ENCODE data around the gene AGR3.
"Not testable (repeated sequence)": the region's sequence is repeated elsewhere in the genome, so short reads cannot be mapped to it uniquely, and the experiment has no call there.

Gene AGR3

DNA sequence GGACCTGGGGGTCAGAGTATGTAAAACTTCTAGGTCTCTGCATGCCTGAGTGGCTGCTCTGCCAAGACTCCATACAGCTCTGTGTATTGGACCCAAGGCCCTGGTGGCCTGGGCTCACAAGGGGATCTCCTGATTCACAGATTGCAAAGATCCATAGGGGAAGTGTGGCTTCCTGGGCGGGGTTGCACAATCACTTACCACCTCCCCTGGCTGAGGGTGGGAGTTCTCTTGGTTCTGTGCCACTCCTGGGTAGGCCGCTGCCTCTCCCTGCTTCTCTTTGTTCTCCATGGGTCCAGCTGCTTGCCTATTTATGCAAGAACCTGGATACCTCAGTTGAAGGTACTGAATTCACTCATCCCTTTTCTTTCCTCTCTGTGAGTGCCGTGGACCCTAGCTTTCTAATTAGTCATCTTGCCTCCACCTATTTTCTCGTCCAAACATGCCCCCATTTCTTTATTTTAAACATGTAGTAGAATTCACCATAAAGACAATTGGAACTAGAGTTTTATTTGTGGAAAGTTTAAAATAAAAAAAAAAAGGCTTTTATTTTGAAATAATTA, 18.5 kb upstream of the AGR3 start:
- no peak for DNase-seq (ENCODE audit: extremely low spot score, insufficient read length, low read depth)
- FAIRE-seq: no peak

DNA sequence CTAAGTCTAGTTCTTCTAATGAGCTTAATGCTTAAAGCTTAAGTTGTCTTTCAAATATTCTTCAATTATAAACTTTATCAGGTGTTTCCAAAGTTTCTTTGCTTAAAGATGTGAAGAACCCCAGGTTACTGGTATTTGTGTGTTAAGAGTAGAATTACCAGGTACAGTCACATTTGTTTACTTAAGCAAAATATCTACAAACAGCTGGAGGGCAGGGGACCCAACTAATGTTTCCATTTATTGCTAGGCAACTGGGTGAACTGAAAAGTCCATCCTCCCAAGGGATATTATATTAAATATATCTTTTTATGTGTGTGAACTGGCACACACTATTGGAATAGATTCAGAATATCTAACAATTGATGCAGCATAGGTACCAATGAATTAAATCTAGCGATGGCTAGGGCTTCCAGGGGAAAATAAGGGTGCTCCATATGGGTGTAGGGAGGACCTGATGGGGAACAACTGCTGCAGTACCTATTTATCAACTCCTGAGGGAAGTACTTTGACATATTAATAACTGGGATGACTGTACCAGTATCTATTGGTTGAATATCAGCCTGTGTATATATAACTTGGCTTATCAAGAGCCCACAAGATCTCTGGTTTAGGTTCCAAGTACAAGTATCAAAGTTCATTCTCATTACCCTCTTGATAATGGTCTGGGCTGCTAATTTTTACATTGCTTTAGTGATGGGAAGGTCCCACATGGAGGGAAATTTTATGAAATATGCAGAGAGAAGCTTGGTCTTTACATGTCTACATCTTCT, 10.3 kb upstream of the AGR3 start:
- no peak for FAIRE-seq
- no peak for DNase-seq (ENCODE audit: extremely low spot score, insufficient read length, low read depth)

DNA sequence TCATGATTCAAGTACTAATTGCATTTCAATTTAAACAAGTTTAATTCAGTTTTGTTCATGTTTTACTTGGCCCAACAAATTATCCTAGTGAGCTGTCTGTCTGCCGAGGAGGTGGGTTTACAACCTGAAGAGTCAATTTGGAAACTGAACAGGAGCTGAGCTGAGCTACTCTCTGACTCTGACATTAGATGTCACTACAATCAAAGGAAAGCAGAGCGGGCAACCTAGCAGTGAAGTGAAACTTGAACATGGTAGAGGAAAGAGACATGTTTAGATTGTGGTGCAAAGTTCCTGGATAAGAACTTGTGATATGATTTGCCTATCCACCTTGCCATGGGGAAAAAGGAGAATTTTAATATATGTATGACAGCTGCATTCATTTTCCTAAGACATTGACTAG, 9.6 kb upstream of the AGR3 start:
- DNase-seq (ENCODE audit: extremely low spot score, insufficient read length, low read depth) (no peak), FAIRE-seq (no peak)

DNA sequence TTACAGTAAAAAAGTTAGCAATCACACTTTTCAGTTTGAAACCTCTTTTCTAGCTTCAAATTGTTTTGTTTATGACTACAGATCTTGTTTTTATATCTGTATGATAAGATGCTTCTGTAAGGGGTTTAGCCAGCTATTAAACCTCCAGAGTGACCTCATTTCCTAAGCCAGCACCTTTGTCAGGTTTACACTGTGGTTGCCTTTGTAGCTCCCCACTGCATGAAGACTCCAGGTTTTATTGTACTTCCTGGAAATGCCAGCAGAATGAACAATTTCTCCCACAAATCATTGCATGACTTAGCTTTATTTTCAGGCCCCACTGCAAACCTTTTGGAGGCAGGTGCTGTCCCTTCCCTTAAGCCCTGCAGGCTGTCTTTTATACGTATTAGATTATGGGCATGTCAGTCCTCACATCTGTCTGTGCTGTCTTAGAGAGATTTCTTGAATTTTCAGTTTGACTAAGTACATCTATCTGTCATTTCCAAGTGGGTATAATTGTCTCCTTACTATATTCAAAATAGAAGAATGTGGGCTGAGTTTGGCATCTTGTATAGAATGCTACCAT, 8.2 kb upstream of the AGR3 start:
- DNase-seq (ENCODE audit: extremely low spot score, insufficient read length, low read depth) (no peak), FAIRE-seq (no peak)

DNA sequence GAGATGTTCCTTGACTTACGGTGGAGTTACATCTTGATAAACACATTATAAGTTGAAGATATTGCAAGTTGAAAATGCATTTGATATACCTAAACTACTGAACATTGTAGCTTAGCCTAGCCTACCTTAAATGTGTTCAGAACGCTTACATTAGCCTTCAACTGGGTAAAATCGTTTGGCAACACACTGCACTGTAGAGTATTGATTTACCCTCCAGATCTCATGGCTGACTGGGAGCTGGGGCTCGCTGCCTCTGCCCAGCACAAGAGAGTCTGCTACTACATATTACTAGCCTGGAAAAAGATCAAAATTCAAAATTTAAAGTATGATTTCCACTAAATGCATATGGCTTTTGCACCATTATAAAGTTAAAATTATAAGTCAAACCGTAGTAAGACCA, 7.5 kb upstream of the AGR3 start:
- DNase-seq (ENCODE audit: extremely low spot score, insufficient read length, low read depth) (no peak), FAIRE-seq (no peak)

DNA sequence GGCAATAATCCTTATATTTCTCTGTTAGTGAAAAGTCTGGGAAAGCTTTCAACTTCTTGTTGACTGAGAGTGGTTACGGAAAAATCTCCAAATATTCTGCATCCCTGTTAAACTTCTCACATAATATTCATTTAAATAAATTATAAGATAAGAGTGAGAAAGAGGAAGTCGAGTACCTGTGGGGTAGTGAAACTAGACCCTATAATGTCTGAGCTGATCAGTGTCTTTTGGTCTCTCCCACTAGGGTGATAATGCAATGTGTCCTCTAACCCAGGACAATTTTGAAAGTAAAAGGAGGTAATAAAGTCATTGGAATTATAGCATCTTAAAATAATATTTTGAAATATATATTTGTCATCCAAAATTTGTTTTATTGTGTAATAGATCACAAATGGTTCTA, 2.1 kb upstream of the AGR3 start:
- no peak for FAIRE-seq
- no peak for DNase-seq (ENCODE audit: extremely low spot score, insufficient read length, low read depth)

DNA sequence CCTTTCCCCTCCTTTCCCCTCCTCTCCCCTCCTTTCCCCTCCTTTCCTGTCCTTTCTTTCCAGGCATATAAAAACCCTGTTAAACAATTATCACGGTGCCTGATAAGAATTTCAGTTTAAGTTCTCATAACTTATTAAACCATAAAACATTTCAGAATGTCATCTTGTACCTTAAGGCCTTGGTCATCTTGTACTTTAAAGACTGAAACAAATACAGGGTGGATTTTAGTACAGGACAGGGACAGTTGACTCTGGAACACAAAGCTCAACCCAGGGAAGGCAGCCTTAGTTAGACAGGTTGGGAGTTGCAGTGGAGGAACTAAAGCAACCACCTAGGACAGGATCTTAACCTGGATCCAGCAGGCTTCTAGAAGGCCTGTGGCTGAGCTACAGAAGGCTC, 1.2 kb downstream of the AGR3 start:
- no peak for FAIRE-seq
- DNase-seq (ENCODE audit: extremely low spot score, insufficient read length, low read depth): no peak

DNA sequence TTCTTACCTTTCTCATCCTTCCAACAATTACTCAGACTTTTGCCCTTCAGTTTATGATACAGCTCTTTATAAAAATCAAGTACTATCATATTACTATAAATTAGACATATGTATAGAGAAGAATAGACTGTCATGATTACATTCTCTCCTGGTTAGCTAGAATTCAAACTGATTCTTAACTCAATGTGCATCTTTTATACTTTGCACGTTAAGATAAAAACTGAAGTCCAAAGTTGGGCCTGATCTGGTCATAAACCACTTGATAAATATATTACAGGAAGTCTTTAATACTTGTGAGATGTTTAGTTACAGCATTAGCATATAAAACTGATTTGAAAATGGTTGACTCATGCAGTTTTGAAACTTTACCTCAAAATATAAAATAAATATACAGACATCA, 2.6 kb downstream of the AGR3 start:
- DNase-seq (ENCODE audit: extremely low spot score, insufficient read length, low read depth): no peak
- no peak for FAIRE-seq

DNA sequence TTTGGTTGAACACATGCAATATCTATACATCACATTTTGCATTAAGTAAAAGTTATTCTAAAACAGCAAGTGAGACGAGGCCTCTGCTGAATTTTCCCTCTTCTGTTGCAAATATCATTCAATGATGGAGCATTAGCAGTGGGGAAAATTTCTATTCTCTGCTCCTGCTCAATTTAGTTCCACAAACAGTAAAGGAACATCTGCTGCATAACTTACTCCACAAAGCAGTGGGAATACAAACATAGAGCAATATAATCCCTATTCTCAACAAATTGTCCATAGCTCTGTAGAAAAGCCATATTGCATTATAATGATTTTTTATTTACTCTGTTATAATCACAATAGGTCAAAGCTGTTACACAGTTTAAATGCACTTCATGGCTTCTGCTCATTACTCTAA, 5.9 kb downstream of the AGR3 start:
- FAIRE-seq (no peak), DNase-seq (ENCODE audit: extremely low spot score, insufficient read length, low read depth) (no peak)

DNA sequence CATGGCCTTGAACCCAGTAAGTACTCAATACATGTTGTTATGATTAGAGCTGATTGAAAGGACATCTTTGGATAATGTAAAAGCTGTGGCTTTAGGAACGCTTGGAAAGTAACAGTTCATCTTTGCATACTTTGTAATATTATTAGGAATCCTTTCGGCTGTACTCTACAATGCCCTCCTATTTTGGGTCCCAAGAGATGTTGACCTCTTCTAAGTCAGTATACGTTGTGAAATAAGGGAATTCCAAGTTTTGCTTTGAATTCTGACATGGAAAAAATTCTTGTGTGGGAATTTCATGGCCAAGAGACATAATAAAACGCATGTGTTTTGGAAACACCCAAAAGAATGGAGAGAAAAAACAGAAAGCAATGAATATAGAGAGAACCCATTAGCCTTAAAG, 7.7 kb downstream of the AGR3 start:
- FAIRE-seq: no peak

DNA sequence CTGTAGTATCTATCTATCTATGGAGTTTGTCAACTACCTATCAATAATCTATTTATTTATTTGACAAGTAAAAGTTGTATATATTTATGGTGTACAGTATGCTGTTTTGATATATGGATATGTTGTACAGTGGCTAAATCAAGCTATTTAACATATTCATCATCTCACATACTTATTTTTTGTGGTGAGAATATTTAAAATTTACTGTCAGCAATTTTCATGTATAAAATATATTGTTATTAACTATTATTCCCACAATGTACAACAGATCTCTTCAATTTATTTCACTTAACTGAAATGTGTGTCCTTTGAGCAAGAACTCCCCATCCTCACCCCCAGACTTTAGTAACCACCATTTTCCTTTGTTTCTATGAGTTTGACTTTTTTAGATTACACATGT, 14.5 kb downstream of the AGR3 start:
- DNase-seq (ENCODE audit: extremely low spot score, insufficient read length, low read depth) (no peak), FAIRE-seq (no peak)

More for the DNA sequence above, 7.7 kb downstream of the AGR3 start:
- DNase-seq (ENCODE audit: extremely low spot score, insufficient read length, low read depth): no peak

DNA sequence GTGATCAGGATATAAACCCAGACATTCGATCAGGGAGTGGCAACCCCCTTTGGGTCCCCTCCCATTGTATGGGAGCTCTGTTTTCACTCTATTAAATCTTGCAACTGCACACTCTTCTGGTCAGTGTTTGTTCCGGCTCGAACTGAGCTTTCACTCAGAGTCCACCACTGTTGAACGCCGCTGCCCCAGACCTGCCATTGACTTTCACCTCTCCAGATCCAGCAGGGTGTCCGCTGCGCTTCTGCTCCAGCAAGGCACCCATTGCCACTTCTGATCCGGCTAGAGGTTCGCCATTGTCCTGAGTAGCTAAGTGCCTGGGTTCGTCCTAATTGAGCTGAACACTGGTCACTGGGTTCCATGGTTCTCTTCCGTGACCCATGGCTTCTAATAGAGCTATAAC, 28.6 kb downstream of the AGR3 start:
- DNase-seq (ENCODE audit: extremely low spot score, insufficient read length, low read depth); FAIRE-seq: not testable (repeated sequence)

DNA sequence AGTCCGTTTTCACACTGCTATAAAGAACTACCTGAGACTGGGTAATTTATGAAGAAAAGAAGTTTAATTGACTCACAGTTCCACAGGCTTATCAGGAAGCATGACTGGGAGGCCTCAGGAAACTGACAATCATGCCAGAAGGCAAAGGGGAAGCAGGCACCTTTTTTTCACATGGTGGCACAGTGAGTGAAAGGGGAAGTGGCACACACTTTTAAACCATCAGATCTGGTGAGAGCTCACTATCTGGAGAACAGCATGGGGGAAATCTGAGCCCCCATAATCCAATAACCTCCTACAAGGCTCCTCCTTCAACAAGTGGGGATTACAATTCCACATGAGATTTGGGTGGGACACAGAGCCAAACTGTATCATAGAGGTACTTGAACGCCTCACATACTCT, 30.0 kb downstream of the AGR3 start:
- no peak for FAIRE-seq
- no peak for DNase-seq (ENCODE audit: extremely low spot score, insufficient read length, low read depth)

DNA sequence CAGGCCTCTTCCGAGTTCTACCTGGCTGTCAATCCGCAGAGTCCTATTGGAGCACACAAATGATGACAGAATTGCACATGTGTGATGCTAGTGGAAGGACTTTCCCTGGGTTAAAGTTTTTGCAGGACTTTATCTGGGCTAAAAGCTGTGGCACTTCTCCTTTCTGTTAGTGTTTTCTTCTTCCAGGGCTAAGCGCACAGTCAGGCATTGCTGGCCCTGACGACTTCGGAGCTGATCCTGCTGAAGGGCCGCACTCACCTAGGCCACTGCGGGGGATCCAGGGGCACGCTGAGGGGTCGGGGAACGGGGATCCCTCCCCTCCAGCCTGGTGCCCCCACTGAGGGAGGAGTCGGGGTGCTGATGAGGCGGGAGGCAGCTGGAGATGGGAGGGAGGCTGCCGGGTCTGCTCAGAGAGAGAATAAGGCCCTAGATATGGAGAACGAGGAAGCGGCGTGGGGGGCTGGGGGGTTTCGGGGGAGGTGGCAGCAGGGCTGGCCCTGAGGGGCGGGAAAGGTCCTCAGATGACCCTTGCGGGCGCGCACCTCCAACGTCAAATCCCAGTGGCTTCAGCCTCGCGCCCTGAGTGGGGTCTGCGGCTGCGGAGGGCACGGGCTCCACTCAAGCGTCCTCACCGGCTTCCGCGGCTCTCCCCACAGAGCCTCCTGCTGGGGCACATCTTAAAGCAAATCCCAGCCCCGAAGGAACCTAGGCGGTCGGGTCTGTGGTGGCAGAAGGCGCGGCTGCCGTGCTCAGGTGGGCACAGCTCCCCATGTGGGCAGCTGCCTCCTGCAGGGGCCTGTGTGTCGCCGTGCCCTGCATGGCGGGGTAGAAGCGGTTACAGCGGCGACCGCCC, 30.9 kb downstream of the AGR3 start:
- no peak for FAIRE-seq
- DNase-seq (ENCODE audit: extremely low spot score, insufficient read length, low read depth): no peak

DNA sequence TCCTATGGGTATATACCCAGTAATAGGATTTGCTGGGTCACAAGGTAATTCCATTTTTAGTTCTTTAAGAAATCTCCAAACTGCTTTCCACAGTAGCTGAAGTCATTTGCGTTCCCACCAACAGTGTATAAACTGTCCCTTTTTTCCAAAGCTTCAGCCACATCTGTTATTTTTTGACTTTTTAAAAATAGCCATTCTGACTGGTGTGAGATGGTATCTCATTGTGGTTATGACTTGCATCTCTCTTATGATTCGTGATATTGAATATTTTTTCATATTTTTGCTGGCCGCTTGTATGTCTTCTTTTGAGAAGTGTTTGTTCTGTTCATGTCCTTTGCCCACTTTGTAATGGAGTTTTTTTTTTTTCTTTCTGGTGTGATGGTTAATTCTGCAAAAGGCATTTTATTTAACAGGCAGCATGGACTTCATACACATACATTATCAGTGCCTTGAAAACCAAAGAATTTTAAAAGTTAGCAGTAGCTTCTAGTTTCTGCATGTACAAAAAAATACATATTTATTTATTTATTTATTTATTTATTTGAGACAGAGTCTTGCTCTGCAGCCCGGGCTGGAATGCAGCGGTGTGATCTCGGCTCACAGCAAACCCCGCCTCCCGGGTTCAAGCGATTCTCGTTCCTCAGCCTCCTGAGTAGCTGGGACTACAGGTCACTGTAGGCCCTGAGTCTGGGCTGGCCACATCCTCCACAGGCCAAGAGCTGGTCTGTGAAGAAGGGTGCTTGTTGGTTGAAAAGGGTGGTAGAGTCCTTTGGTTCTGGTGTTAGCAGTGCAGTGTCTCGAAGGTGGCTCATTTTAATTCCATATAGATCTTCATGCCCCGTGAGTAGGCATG, 32.3 kb downstream of the AGR3 start:
- DNase-seq (ENCODE audit: extremely low spot score, insufficient read length, low read depth) (no peak), FAIRE-seq (no peak)

DNA sequence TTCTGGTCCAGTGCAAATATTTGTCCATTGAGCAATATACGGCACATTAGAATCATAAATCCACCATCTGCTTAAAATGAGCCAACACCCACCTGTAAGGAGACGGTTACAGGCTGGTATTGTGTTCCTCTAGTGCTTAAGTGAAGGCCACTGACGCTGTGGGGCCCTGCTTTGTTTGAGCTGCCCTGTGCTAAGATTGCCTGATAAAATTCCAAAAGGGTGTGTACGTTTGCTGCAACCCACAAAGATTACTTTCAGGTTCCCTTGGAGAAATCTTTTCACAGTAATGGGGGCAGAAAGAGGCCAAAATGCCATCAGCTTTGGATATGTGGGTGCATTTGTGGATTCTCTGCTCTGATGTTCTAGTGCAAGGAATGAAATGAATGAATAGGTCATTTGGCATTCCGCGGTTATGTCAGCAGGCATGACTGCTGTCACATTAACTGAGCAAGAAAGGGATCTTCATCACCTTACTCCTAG, 34.4 kb downstream of the AGR3 start:
- FAIRE-seq: no peak
- no peak for DNase-seq (ENCODE audit: extremely low spot score, insufficient read length, low read depth)

DNA sequence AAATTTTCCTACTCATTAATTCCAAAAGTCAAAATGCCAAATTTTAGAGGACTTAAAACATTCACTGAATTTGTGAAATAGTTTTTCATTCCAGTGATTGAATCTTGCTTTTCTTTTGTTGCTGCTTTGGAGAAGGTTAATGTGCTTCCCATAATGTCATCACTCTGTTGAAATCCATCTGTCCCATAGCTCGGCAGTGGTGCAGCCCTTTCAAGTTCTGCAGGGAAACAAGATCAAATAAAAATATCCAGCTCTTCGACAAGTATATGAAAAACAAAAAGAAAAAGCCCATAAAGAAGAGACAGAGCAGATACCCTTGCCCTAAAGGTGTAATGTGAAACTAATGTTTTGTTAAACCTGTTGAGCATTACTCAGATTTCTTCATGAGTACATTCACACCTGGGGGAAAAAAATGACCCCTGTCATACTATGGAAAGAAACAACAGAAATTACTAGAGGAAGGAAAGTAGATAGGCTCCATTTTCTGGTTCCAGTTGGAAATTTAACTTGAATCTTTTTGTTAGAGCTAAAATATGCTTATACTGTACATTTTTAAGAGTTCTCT, 35.1 kb downstream of the AGR3 start:
- DNase-seq (ENCODE audit: extremely low spot score, insufficient read length, low read depth): no peak

DNA sequence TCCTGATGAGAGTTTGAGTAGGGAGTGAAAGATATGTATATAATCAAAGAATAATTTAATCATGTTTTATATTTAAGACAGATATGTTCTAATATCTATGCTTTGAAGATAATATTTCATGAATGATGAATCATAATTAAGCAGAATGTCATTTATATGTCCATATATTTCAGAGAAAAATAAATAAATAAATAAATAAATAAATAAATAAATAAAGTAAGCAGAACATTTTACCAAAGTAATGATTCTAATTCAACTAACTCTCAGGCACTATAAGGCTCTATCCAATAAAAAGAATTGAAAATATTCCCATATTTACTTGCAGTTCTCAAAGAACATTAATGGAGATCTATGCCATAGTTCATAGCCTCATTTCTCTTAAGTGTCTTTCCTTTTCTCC, 36.0 kb downstream of the AGR3 start:
- FAIRE-seq (no peak), DNase-seq (ENCODE audit: extremely low spot score, insufficient read length, low read depth) (no peak)

More for the DNA sequence above, 35.1 kb downstream of the AGR3 start:
- FAIRE-seq: no peak

DNA sequence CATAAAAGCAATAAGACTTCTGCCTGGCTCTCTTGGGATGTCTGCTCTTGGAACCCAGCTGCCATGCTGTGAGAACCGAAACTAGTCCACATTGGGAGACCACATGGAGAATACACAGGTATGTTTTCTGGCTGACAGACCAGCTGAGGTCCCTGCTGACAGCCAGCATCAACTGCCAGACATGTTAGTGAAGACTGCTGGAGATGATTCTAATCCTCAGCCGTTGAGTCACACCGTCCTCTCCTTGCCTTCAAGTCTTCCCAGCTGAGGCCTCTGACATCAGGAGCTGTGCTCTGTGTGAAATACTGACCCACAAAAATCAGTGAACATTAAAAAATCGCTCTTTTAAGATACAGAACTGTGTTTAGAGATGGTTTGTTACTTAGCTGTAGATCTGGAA, 40.1 kb downstream of the AGR3 start:
- FAIRE-seq: no peak
- no peak for DNase-seq (ENCODE audit: extremely low spot score, insufficient read length, low read depth)

DNA sequence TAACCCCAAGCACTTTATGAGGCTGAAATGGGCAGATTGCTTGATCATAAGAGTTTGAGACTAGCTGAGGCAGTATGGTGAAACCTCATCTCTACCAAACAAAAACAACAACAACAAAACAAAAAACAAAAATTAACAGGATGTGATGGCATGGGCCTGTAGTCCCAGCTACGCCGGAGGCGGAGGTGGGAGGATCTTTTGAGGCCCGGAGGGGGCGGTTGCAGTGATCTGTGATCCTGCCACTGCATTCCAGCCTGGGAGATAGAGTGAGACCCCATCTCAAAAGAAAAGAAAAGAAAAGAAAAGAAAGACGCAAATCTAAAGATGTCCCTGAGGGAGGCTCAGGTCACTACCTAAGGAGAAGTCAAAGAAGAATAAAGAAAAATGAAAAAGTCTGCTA, 41.7 kb downstream of the AGR3 start:
- DNase-seq (ENCODE audit: extremely low spot score, insufficient read length, low read depth): no peak
- FAIRE-seq: no peak
